HL-60/S4 (cell line): ENCODE data around the gene FBXO34.

ENCODE experiments used
- in situ Hi-C: fragments of 300-500 bp; cut with MboI; formaldehyde crosslinking; loops from 2 replicates; pipeline ENCODE4 v1.14.3; 2022; ENCODE audit warnings: low sequenced_read_pairs

FBXO34 gene

GRCh38 chr14:55271572-55272298, 514 bp downstream of the FBXO34 start:
- in situ Hi-C loops: no loop called here

GRCh38 chr14:55272387-55272786, 1.2 kb downstream of the FBXO34 start:
- in situ Hi-C loops: no loop called here

DNA sequence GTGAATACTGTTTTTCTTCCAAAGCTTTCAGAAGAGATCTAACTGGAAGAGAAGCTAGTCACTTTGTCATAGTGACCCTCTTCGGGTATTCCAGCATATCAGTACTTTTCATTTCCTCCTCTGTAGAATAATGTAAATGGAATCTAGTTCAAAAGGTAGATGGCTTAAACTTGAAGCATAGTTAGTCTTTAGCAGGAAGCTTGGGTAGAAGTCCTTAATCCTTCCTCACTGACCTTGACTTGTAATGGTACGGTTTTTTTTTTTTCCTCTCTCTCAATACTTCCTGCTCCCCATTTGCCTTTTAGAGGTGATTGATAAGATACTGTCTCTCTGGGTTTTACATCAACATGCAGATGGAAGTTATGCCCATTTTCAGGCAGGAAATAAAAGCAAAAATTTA, 1.7 kb downstream of the FBXO34 start:
- in situ Hi-C loops: no loop called here

DNA sequence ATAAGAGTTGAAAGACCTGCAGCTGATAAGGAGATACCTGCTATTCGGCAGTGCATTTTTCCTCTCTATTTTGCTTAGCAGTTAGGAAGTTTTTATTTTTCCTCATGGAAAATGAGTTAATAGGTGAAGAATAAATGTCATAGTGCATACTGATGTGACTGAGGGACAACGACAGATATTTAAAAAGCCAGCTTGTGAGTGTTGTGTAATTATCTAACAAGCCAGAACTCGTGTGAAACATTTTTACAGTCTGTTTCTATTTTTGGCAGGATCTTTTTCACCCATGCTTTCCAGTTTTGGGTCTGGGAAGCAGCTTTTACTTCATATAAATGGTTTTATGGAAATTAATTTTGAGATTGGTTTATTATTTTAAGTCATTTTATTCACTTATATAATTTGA, 2.9 kb downstream of the FBXO34 start:
- in situ Hi-C loops: no loop called here

GRCh38 chr14:55274751-55275150, 3.5 kb downstream of the FBXO34 start:
- in situ Hi-C loops: no loop called here

GRCh38 chr14:55276736-55277135, 5.5 kb downstream of the FBXO34 start:
- in situ Hi-C loops: no loop called here

DNA sequence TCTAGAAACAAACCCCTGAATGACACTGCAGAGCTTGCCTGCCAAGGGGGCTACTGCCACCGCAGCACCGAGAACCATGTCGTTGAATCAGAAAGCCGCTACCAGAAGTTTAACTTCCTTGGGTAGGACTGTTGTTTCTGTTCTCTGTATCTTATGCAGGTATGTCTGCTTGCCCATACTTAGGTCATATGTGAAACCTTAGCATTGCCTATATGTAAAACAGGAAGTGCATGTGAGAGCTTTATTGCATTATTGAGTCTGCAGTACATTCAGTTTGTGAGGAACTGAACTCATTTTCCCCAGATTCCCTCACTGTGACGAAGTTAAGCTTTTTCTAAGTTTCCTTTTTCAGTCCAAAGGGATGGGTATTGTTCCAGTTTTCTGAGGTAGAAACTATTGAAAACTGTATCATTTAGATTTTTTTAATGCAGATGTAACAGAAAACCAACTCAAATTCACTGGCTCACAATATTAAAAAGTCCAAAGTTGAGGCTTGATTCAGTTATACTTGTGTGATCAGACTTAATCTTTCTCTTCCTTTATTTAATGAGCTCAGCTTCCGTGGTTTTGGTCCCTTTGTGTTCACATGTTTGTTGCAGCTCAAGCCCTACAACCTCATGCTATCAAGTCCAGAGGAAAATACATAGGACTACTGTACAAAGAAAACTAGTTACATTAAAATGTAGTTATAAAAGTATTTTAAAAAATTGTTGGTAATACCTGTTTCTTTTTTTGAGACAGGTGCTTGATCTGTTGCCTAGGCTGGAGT, 6.9 kb downstream of the FBXO34 start:
- in situ Hi-C loops: no loop called here

GRCh38 chr14:55279384-55279783, 8.2 kb downstream of the FBXO34 start:
- in situ Hi-C loops: no loop called here

DNA sequence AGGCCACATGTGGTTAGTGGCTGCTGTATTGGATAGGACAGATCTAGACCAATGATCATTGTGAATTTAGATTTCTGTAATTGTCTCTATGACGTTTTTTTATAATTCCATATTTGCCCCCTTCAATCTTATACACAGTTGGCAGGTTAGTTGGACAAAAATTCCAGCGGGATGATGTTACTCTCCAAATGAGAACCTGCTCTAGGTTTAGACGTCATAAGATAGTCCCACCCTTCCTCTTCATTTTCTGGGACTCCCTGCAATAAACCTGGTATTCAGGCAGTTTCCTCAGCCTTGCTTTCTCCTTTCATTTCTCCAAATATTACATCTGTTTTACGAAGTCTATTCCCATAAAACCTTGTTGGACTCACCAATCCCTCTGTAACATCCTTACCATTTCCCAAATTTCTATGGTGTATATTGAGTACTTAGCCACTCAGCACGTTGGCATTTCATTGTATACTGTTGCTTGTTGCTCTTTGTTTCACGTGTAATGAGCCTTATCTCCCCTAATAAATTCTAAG, 10.2 kb downstream of the FBXO34 start:
- in situ Hi-C loops: no loop called here

DNA sequence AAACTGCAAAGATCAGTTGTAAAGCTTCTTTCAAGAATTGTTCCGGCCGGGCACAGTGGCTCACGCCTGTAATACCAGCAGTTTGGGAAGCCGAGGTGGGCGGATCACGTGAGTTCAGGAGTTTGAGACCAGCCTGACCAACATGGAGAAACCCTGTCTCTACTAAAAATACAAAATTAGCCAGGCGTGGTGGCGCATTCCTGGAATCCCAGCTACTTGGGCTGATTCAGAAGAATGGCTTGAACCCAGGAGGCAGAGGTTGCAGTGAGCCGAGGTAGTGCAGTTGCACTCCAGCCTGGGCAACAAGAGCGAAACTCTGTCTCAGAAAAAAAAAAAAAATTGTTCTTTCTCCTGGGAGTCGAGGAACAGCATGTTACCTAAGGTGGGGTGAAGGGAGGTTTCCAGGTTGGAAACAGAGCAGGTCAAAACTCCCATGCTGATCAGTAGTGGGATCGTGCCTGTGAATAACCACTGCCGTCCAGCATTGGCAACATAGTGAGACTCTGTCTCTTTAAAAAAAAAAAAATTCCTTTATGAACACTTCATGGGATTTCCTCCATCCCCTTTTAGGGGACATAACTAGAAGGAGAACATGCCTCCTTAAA, 13.9 kb downstream of the FBXO34 start:
- in situ Hi-C loops: no loop called here

DNA sequence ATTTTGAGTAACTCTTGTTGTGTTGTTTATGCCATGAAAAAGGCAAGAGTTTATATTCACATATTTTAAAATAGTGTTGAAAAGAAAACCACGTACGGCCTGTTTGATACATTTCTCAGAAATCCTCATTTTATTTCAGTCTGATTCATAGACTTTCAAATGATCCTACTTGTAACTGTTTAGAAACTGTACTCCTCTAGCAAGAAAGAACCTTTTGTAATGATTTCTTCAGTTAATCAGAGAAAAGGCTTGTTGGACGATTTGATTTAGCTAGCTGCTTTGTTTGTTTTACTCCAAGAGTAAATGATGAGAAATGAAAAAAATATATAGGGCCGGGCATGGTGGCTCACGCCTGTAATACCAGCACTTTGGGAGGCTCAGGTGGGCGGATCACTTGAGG, 17.2 kb downstream of the FBXO34 start:
- in situ Hi-C loops: no loop called here

DNA sequence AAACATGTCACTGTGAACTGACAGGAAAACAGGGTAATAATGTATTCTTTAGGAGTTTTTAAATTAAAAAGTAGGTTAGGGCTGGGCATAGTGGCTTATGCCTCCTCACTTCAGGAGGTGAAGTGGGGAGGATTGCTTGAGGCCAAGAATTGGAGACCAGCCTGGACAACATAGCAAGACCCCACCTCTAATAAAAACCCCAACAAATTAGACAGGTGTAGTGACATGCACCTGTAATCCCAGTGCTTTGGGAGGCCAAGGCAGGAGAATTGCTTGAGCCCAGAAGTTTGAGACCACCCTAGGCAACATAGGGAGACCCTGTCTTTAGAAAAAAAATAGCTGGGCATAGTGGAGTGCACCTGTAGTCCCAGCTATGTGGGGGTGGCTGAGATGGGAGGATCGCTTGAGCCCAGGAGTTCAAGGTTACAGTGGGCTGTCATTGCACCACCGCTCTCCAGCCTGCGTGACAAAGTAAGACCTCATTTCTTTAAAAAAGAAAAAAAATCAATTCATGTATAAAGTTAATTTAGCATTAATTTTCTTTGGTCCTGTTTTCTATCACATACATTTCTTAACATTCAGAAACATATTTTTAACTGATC, 20.4 kb downstream of the FBXO34 start:
- in situ Hi-C loops: no loop called here

GRCh38 chr14:55294603-55295002, 23.4 kb downstream of the FBXO34 start:
- in situ Hi-C loops: no loop called here

DNA sequence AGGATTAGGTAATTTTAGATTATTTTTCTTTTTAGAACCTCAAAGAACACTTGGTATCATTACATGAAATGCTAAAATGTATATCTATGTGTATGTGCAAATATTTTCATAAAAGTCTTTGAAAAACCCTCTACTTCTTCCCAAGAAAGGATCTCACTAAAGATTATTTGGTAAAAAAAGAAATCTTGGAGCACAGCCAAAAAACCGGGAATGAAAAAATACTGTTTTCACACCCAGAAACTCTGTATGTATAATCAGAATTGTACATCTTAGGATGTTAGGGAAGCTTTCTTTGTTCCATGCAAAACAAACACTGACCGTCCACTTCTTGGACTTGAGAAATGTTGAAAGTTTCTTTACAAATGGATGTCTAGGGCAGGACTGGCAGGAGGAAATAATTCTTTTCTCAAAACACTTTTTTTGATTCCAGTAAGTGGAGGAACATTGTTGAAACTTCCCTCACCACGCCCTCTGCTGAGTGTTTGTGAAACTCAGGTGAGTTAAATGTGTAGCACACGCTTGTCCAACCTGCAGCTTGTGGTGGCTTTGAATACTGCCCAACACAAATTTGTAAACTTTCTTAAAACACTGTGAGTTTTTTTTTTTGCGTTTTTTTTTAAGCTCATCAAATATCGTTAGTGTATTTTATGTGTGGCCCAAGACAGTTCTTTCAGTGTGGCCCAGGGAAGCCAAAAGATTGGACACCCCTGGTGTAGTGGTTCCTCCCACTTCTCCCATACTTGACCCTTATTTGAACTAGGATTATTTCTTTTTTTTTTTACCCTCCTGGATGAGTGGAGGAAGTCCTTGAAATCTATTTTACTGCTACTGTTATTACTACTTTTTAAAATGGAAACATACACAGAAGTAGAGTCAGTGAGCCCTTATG, 26.6 kb downstream of the FBXO34 start:
- in situ Hi-C loops: no loop called here

DNA sequence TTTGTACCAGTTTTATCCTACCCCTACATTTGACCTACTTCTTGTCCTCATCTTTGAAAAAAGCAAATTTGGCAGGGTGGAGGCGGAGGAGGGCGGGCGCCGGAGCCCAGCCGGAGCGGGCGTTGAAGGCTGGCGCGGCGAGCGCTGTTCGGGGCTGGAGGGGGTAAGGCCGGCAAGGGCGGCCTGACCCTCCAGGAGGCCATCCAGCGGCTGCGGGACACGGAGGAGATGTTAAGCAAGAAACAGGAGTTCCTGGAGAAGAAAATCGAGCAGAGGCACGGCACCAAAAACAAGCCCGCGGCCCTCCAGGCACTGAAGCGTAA, 27.2 kb downstream of the FBXO34 start:
- in situ Hi-C loops: no loop called here

GRCh38 chr14:55301437-55302121, 30.4 kb downstream of the FBXO34 start:
- in situ Hi-C loops: no loop called here

DNA sequence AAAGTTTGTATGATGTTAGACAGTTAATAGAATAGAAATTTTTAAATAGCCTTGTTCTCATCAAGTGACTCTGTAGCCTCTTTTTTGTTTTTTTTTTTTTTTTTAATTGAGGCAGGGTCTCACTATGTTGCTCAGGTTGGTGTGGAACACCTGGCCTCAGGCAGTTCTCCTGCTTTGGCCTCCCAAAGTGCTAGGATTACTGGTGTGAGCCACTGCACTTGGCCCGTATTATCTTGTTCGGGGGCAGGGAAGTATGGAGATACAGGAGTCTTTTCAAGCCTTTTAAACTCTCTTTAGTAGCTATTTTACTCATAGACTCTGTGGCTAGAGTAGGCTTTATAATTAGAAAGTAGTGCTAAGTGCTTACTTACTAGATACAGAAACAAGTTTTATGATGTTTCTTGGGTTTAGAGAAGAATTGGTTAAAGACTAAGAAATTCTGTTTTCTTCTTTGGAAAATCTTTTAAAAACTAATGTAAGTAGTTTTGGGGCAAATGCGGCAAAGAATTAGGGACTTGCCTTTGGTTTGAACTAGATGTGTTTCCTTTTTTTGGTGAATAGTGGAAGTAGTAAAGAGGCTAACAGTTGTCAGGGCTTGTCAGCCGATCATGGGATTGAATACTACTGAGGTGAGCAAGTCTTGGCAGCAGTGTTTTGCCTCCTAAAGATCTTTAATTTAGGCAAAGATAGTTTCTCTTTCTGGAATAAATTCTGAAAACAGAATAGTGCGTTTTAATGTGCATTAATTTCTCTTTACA, 31.3 kb downstream of the FBXO34 start:
- in situ Hi-C loops: no loop called here

- in situ Hi-C loops: no loop called here
Observed at GRCh38 chr14:55303125-55303499, 31.9 kb downstream of the FBXO34 start.

DNA sequence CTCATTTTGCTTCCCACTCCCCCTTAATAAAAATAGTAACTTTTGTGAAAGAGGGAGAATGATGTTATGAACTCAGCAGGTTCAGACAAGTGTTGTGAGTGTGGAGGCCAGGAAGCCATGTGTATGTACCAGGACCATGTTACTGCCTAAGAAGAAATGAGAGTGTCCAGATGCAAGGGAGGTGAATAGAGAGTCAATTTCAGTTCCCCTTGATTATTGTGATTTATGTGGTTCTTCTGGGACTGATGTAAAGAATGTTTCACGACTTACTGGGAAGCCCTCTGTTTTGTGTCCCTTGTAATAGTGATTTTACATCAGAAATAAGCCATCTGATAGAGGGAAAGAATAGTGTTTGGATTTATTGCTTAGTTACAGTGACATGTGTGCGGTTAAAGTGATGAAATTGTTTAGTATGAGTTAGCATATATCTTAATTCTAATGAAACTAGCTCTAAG, 32.5 kb downstream of the FBXO34 start:
- in situ Hi-C loops: no loop called here
